A549 (cell line): ENCODE results near the gene CAMK2N2.

ENCODE experiments used
- CBX2 ChIP-seq: fragments of 200-600 bp; sonication (generic); IDR thresholded peaks from 2 replicates; pipeline ENCODE4 v1.6.1; 2016; ENCODE audit warnings: low read depth, mild to moderate bottlenecking, borderline replicate concordance
- CBX8 ChIP-seq: fragments of 200-600 bp; sonication (generic); IDR thresholded peaks from 2 replicates; pipeline ENCODE4 v1.6.1; 2016
- CHD4 ChIP-seq: fragments of 200-600 bp; sonication (generic); IDR thresholded peaks from 2 replicates; pipeline ENCODE4 v1.6.1; 2016; ENCODE audit warnings: antibody characterized with exemption, mild to moderate bottlenecking, borderline replicate concordance
- EP300 ChIP-seq, 2 experiments: fragments of >200 bp; sonication (Bioruptor Twin); formaldehyde crosslinking; IDR thresholded peaks; 2 replicates in 1 of 2; 3 replicates in 1 of 2; pipeline ENCODE4 v1.6.1; 2016 to 2017
- FOSL2 ChIP-seq, 2 experiments: fragments of 450-650 bp in 1 of 2; fragments of >200 bp in 1 of 2; sonication (Bioruptor Twin) in 1 of 2; formaldehyde crosslinking; IDR thresholded peaks; 2 replicates each; pipeline versions ENCODE4 v1.5.0 to v1.6.1; 2016 to 2020; ENCODE audit warnings: mild to moderate bottlenecking in 1 of 2, moderate library complexity in 1 of 2
- MAFK ChIP-seq: fragments of 450-650 bp; IDR thresholded peaks from 2 replicates; pipeline ENCODE4 v1.6.1; 2014; ENCODE audit not compliant: partially characterized antibody
- MAZ ChIP-seq: fragments of 150-350 bp; IDR thresholded peaks from 2 replicates; pipeline ENCODE4 v1.6.1; 2014; ENCODE audit warnings: antibody characterized with exemption, low read depth, low read length, borderline replicate concordance
- MYC ChIP-seq: IDR thresholded peaks from 2 replicates; pipeline ENCODE4 v1.6.1; 2012; ENCODE audit warnings: mild to moderate bottlenecking, inconsistent platforms, low read length, improper control_type of control experiment, borderline replicate concordance
- PHF8 ChIP-seq: fragments of 200-600 bp; sonication (generic); IDR thresholded peaks from 2 replicates; pipeline ENCODE4 v1.6.1; 2016; ENCODE audit warnings: low read depth, mild to moderate bottlenecking, antibody characterized with exemption, moderate library complexity, borderline replicate concordance
- POLR2A ChIP-seq: IDR thresholded peaks from 2 replicates; pipeline ENCODE4 v1.6.1; 2012; ENCODE audit warnings: mild to moderate bottlenecking, low read length
- RAD21 ChIP-seq, 2 experiments: fragments of >200 bp in 1 of 2; sonication (Bioruptor Twin) in 1 of 2; formaldehyde crosslinking in 1 of 2; IDR thresholded peaks in 1 of 2; conservative IDR thresholded peaks in 1 of 2; 2 replicates in 1 of 2; 3 replicates in 1 of 2; pipeline ENCODE4 v1.6.1; 2012 to 2018; ENCODE audit warnings: inconsistent platforms in 1 of 2
- TF ChIP-seq, protein P1 (sequence below): IDR thresholded peaks from 2 replicates; pipeline ENCODE4 v1.6.1; 2012
- TF ChIP-seq, protein P2 (sequence below): fragments of >200 bp; sonication (Bioruptor Twin); formaldehyde crosslinking; IDR thresholded peaks from 3 replicates; pipeline ENCODE4 v1.5.1; 2016

DNA sequence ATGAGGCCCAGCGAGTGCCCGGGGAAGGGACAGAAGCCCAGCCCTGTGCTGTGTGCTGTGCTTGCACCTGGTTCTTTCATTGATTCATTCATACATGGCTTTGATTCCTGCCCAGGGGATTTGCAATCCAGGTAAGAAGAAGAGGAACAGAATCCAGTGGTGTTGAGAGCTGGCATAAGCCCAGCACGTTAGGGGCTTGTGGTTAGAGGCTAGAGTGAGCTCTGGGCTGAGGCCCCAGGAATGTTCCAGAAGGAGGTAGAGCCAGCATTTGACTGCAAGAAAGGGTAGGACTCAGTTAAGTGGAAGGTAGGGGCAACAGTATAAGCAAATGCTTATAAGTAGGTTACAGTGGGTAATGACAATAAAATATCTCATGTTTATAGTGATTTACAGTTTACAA, 29.7 kb downstream of the CAMK2N2 start:
- TF ChIP-seq, protein P1, sequence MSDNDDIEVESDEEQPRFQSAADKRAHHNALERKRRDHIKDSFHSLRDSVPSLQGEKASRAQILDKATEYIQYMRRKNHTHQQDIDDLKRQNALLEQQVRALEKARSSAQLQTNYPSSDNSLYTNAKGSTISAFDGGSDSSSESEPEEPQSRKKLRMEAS = no peak
- TF ChIP-seq MAFK (no peak), POLR2A (no peak), RAD21 (conservative IDR thresholded peaks at IDR 0.05 in 1 of 2, IDR thresholded peaks at IDR 0.05 in 1 of 2) (no peak), PHF8 (no peak), MYC (no peak), MAZ (no peak), CBX2 (no peak), EP300 (IDR thresholded peaks at IDR 0.05) (no peak), CBX8 (no peak), CHD4 (no peak), FOSL2 (IDR thresholded peaks at IDR 0.05) (no peak), FOSL2 (CRISPR knock-in tag; IDR thresholded peaks at IDR 0.05) (no peak)
- TF ChIP-seq, protein P2, sequence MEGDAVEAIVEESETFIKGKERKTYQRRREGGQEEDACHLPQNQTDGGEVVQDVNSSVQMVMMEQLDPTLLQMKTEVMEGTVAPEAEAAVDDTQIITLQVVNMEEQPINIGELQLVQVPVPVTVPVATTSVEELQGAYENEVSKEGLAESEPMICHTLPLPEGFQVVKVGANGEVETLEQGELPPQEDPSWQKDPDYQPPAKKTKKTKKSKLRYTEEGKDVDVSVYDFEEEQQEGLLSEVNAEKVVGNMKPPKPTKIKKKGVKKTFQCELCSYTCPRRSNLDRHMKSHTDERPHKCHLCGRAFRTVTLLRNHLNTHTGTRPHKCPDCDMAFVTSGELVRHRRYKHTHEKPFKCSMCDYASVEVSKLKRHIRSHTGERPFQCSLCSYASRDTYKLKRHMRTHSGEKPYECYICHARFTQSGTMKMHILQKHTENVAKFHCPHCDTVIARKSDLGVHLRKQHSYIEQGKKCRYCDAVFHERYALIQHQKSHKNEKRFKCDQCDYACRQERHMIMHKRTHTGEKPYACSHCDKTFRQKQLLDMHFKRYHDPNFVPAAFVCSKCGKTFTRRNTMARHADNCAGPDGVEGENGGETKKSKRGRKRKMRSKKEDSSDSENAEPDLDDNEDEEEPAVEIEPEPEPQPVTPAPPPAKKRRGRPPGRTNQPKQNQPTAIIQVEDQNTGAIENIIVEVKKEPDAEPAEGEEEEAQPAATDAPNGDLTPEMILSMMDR = no peak
